Tibial nerve (tissue), 4 donors: ENCODE measurements around the gene CNOT10. TPM values are rescaled to one million over a fixed set of nuclear protein-coding genes. Genes with fewer than 3 reads are reported as not detected.
"Not testable (repeated sequence)": the region's sequence is repeated elsewhere in the genome, so short reads cannot be mapped to it uniquely, and the experiment has no call there.

Source experiments
- DNase-seq, 2 donors: peaks; one replicate each; pipeline ENCODE4 v3.0.0-alpha.2; 2019; ENCODE audit warnings: low spot score in 2 of 2
- H3K27ac ChIP-seq, 4 donors: fragments of 200-600 bp; sonication (generic) in 3 of 4; one replicate each; pipeline ENCODE4 v1.5.1; 2017 to 2019; ENCODE audit warnings: mild to moderate bottlenecking in 1 of 4
- H3K27me3 ChIP-seq, 2 donors: fragments of 200-600 bp; sonication (generic) in 1 of 2; one replicate each; pipeline versions ENCODE4 v1.5.1 to v1.6.0; 2017 to 2019
- H3K36me3 ChIP-seq, 3 donors: fragments of 200-600 bp; sonication (generic); one replicate each; pipeline ENCODE4 v1.5.1; 2018 to 2019
- H3K4me1 ChIP-seq, 4 donors: fragments of 200-600 bp; sonication (generic) in 3 of 4; one replicate each; pipeline ENCODE4 v1.5.1; 2017 to 2019
- H3K4me3 ChIP-seq, 4 donors: fragments of 200-600 bp; sonication (generic) in 3 of 4; one replicate each; pipeline ENCODE4 v1.5.1; 2017 to 2019; ENCODE audit warnings: mild to moderate bottlenecking in 1 of 4, moderate library complexity in 1 of 4
- H3K9me3 ChIP-seq, 4 donors: fragments of 200-600 bp; sonication (generic) in 3 of 4; one replicate each; pipeline ENCODE4 v1.5.1; 2017 to 2019
- EP300 ChIP-seq, 2 donors: sonication (generic); formaldehyde crosslinking; IDR thresholded peaks; one replicate each; pipeline ENCODE4 v1.6.1; 2017; ENCODE audit warnings: antibody characterized with exemption in 2 of 2, mild to moderate bottlenecking in 1 of 2
- POLR2A ChIP-seq, 2 donors: fragments of 450-650 bp; IDR thresholded peaks; one replicate each; pipeline ENCODE4 v1.6.1; 2017; ENCODE audit warnings: antibody characterized with exemption in 2 of 2, mild to moderate bottlenecking in 2 of 2, moderate library complexity in 2 of 2
- WGBS, 2 donors: methylation state at CpG; one replicate each; pipeline ENCODE4 v1.1.5; 2018; 5-methylcytosine and 5-hydroxymethylcytosine counted together
- total RNA-seq, 4 donors: library from RNA; depleted of rRNA; stranded (reverse); fragments of >200 nt; gene quantifications; one replicate each; pipeline ENCODE4 v1.1.0, GENCODE V29; 2016
- TF ChIP-seq, protein P1 (sequence below), 5 experiments: fragments of 200-600 bp in 3 of 5; fragments of 450-650 bp in 2 of 5; sonication (generic) in 3 of 5; IDR thresholded peaks; one replicate each; pipeline ENCODE4 v1.5.1; 2016 to 2019; ENCODE audit warnings: antibody characterized with exemption in 5 of 5, mild to moderate bottlenecking in 3 of 5, moderate library complexity in 2 of 5

CNOT10 gene
- total RNA-seq, 4 donors from 2014 or later = 19.4 to 27.9 (median 22.0) TPM

DNA sequence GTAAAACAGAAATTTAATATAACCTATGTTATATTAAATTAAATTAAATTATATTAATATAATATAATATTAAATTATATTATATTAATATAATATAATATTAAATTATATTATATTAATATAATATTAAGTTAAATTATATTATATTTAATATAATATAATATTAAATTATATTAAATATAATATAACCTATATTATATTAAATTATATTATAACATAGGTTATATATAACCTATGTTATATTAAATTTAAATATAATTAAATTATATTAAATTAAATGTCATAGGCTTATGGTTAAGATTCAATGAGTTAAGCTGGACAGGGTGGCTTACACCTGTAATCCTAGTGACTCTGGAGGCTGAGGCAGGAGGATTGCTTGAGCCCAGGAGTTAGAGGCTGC lies 40.6 kb upstream of the CNOT10 start:
- H3K9me3 ChIP-seq = no peaks in the 10 kb centered on the region
- no peaks in the 10 kb centered on the region for H3K27me3 ChIP-seq
- no peak for DNase-seq
- no peak overlapping the region for H3K27ac ChIP-seq
- no peak overlapping the region for H3K4me3 ChIP-seq
- H3K36me3 ChIP-seq = no peaks in the 10 kb centered on the region
- TF ChIP-seq, protein P1, sequence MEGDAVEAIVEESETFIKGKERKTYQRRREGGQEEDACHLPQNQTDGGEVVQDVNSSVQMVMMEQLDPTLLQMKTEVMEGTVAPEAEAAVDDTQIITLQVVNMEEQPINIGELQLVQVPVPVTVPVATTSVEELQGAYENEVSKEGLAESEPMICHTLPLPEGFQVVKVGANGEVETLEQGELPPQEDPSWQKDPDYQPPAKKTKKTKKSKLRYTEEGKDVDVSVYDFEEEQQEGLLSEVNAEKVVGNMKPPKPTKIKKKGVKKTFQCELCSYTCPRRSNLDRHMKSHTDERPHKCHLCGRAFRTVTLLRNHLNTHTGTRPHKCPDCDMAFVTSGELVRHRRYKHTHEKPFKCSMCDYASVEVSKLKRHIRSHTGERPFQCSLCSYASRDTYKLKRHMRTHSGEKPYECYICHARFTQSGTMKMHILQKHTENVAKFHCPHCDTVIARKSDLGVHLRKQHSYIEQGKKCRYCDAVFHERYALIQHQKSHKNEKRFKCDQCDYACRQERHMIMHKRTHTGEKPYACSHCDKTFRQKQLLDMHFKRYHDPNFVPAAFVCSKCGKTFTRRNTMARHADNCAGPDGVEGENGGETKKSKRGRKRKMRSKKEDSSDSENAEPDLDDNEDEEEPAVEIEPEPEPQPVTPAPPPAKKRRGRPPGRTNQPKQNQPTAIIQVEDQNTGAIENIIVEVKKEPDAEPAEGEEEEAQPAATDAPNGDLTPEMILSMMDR (IDR thresholded peaks at IDR 0.05) = no peak
- no peak for TF ChIP-seq EP300 (IDR thresholded peaks at IDR 0.05)
- no peak for TF ChIP-seq POLR2A (IDR thresholded peaks at IDR 0.05)
- H3K4me1 ChIP-seq = no peaks in the 10 kb centered on the region

- no peak overlapping the region for H3K27ac ChIP-seq
- H3K9me3 ChIP-seq = no peaks in the 10 kb centered on the region
- no peaks in the 10 kb centered on the region for H3K27me3 ChIP-seq
- TF ChIP-seq, protein P1 (IDR thresholded peaks at IDR 0.05) = no peak
- no peak for TF ChIP-seq POLR2A (IDR thresholded peaks at IDR 0.05)
- no peak for TF ChIP-seq EP300 (IDR thresholded peaks at IDR 0.05)
- no peaks in the 10 kb centered on the region for H3K4me1 ChIP-seq
- DNase-seq = no peak
- no peaks in the 10 kb centered on the region for H3K36me3 ChIP-seq
- WGBS, 2 donors = 42 to 67% methylated on average over 1 of the region's 1 CpG
- no peak overlapping the region for H3K4me3 ChIP-seq
These were observed 38.2 kb upstream of the CNOT10 start for GRCh38 chr3:32646761-32647160.

GRCh38 chr3:32652337-32653100 lies 32.5 kb upstream of the CNOT10 start:
- not testable (repeated sequence) for H3K27me3 ChIP-seq, H3K27ac ChIP-seq, H3K36me3 ChIP-seq, DNase-seq, H3K4me1 ChIP-seq, H3K9me3 ChIP-seq, H3K4me3 ChIP-seq
- WGBS, 2 donors = 93 to 94% methylated on average over 9 of the region's 9 CpGs

- H3K27me3 ChIP-seq = no peaks in the 10 kb centered on the region
- 86 to 89% methylated on average over 3 of the region's 3 CpGs for WGBS, 2 donors
- DNase-seq = no peak
- TF ChIP-seq, protein P1 (IDR thresholded peaks at IDR 0.05) = no peak
- no peak for TF ChIP-seq EP300 (IDR thresholded peaks at IDR 0.05)
- TF ChIP-seq POLR2A (IDR thresholded peaks at IDR 0.05) = no peak
- no peak overlapping the region for H3K4me3 ChIP-seq
- H3K27ac ChIP-seq = no peak overlapping the region
- H3K36me3 ChIP-seq = no peaks in the 10 kb centered on the region
- no peaks in the 10 kb centered on the region for H3K4me1 ChIP-seq
- H3K9me3 ChIP-seq = no peaks in the 10 kb centered on the region
These were observed 29.8 kb upstream of the CNOT10 start for GRCh38 chr3:32655167-32655566.

DNA sequence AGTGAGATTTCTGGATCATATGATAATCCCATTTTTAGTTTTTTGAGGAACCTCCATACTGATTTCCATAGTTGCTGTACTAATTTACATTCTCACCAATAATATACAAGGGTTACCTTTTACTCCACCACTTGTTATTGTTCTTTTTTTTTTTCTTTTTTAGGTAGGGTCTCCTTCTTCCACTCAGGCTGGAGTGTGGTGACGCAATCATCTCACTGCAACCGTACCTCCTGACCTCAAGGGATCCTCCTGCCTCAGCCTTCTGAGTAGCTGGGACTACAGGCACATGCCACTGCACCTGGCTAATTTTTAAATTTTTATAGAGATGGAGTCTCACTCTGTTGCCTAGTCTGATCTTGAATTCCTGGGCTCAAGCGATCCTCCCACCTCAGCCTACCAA lies 24.4 kb upstream of the CNOT10 start:
- no peaks in the 10 kb centered on the region for H3K4me1 ChIP-seq
- no peak overlapping the region for H3K4me3 ChIP-seq
- H3K36me3 ChIP-seq = no peaks in the 10 kb centered on the region
- H3K9me3 ChIP-seq = no peaks in the 10 kb centered on the region
- WGBS, 2 donors = 91 to 93% methylated on average over 3 of the region's 3 CpGs
- H3K27ac ChIP-seq = no peak overlapping the region
- no peaks in the 10 kb centered on the region for H3K27me3 ChIP-seq
- DNase-seq = no peak
- TF ChIP-seq, protein P1 (IDR thresholded peaks at IDR 0.05) = no peak
- TF ChIP-seq POLR2A (IDR thresholded peaks at IDR 0.05) (no peak), EP300 (IDR thresholded peaks at IDR 0.05) (no peak)

DNA sequence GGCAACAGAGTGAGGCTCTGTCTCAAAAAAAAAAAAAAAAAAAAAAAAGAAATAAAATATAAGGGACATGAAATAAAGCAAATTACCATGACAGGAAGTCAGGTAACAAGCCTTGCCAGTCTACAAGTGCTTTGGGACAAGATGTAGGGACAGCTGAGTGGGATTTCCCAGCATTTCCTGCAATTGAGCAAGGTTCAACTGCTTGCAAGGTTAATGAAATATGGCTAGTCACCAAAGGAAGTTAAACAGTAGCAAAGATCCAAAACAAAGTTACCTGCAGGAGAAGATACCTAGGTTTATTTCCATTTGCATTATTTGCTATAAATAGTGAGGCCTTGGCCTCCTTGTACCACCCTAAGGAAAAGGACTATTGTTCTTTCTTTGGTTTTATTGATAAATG lies 22.3 kb upstream of the CNOT10 start:
- no peaks in the 10 kb centered on the region for H3K4me1 ChIP-seq
- DNase-seq = no peak
- no peak overlapping the region for H3K4me3 ChIP-seq

More for the DNA sequence above, 22.3 kb upstream of the CNOT10 start:
- no peak overlapping the region for H3K27ac ChIP-seq
- H3K27me3 ChIP-seq = no peaks in the 10 kb centered on the region
- TF ChIP-seq, protein P1 (IDR thresholded peaks at IDR 0.05) = no peak
- no peak for TF ChIP-seq EP300 (IDR thresholded peaks at IDR 0.05)
- no peak for TF ChIP-seq POLR2A (IDR thresholded peaks at IDR 0.05)
- no peaks in the 10 kb centered on the region for H3K9me3 ChIP-seq
- H3K36me3 ChIP-seq = no peaks in the 10 kb centered on the region
